ENCODE data around the gene RAB8A.

RAB8A gene

DNA sequence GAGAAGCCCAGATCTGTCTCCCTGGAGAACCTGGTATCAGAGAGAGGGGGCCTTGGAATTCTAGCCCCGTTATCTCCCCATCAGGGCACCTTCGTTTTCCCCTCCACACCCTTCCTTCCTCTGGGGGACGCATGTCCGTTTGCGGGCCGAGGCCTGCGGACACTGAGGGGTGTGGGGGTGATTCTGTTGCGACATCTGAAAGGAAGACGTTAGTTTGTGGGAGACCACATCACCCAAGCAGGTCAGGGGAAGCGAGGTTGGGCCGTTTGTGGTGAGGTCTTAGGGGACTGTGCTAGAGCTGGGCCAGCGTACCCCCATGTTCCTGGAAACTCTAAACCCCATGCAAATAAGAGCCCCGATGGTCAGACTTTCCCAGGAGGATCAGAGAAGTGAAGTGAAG, 28.1 kb downstream of the RAB8A start:
- Mint-ChIP-seq H3K27me3 (no peaks in the 10 kb centered on the region), H3K36me3 (peaks cover 21% of the 10 kb centered on the region), H3K9me3 (peaks cover 9% of the 10 kb centered on the region), H3K27ac (peak overlapping the region; percentile 100), H3K4me1 (peaks cover 73% of the 10 kb centered on the region), H3K4me3 (peak overlapping the region; percentile 30)
- peak; percentile 4 for ATAC-seq

DNA sequence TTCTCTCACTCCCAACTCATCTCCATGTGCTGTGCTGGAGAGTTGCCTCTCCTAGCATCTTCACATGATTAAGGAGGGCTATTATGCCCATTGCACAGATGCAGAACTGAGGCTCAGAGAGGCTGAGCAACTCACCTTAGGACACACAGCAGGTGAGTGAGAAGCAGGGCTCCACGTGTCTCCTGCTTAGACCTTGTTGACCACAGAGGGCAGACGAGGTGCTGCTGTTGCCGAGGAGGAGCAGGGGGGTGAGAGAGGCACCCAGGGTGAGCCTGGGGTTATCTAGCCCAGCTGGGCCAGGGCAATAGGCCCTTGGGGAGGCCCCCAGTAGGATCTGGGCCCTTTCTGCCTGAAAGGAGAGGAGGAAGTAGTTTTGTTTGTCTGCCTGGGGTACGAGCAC, 29.4 kb downstream of the RAB8A start:
- Mint-ChIP-seq H3K36me3 (peaks cover 27% of the 10 kb centered on the region), H3K4me1 (peaks cover 72% of the 10 kb centered on the region), H3K4me3 (peak overlapping the region; percentile 43)

DNA sequence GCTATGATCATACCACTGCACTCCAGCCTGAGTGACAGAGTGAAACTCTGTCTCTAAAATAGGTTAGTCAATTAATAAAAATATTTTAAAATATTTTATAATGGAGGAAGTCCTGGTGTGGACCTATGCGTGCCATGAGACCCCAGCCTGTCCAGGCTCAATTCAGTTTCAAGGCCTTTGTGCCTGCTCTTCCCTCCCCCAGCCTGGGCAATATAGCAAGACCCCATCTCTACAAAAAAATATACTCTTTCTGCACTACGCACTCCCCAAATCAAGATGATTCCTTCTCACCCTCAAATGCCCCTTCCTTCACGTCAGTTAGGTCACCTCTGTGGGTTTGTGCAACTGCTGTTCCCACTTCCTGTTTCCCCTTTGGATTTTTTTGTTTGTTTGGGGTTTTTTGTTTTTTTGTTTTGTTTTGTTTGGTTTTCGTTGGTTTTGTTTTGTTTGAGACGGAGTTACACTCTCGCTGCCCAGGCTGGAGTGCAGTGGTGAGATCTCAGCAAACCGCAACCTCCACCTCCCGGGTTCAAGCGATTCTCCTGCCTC, 30.4 kb downstream of the RAB8A start:
- peak overlapping the region; percentile 100 for H3K27ac Mint-ChIP-seq
- no peak for ATAC-seq
- H3K27me3 Mint-ChIP-seq, result no peaks in the 10 kb centered on the region
- peak overlapping the region; percentile 1 for H3K4me3 Mint-ChIP-seq
- H3K9me3 Mint-ChIP-seq, result peaks cover 5% of the 10 kb centered on the region
- H3K4me1 Mint-ChIP-seq, result peaks cover 68% of the 10 kb centered on the region
- peaks cover 33% of the 10 kb centered on the region for H3K36me3 Mint-ChIP-seq

More for the DNA sequence above, 29.4 kb downstream of the RAB8A start:
- peak; percentile 87 for ATAC-seq
- peaks cover 9% of the 10 kb centered on the region for H3K9me3 Mint-ChIP-seq
- peak overlapping the region; percentile 100 for H3K27ac Mint-ChIP-seq
- no peaks in the 10 kb centered on the region for H3K27me3 Mint-ChIP-seq

DNA sequence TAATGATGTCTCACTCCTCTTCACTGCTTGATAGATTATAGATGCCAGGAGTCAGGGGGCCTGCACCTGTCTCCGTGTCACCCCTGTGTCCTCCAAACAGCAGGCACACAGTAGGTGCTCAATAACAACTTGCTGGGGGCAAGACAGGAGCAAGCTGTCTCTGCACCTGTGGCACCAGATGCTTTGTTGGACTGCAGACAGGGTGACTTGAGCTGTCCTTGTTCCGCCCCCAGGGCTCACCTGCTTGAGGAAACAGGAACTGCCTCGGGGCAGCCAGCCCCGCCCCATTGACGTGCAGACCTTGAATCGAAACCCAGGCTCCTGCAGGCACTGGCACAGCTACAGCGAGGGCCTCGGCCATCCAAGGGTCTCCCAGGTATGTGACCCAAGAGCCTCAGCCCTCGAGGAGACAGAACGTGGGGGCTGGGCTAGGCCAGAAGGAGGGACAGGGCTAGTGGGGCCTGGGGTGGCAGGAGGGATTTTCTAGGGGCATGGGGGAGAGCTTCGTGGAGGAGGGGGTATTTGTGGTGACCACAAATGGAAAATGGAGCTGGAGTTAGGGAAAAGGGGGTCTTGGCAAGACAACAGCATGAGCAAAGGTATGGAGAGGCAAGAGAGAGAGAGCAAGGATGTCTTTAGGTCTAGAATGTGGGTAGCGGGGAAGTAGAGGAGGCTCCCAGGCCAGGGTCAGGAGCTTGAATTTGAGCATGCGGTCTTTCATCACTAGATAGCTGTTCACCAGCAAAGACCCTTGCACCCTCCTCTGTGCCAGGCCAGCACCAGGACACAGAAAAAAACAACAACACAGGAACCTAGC, 31.9 kb downstream of the RAB8A start, which contains the start of gene HSH2D:
HSH2D (plus strand) TSS at position 287 of the 817 bp plus-strand sequence. CDS start 5,066 bp downstream, outside the sequence.
- H3K36me3 Mint-ChIP-seq, result peaks cover 34% of the 10 kb centered on the region
- H3K9me3 Mint-ChIP-seq, result peaks cover 5% of the 10 kb centered on the region
- H3K27ac Mint-ChIP-seq, result peak within 1 kb of the TSS; percentile 100
- H3K27me3 Mint-ChIP-seq, result no peaks in the 10 kb centered on the region
- ATAC-seq, result peak; percentile 90
- H3K4me1 Mint-ChIP-seq, result peaks cover 67% of the 10 kb centered on the region
- H3K4me3 Mint-ChIP-seq, result peak within 1 kb of the TSS; percentile 99

DNA sequence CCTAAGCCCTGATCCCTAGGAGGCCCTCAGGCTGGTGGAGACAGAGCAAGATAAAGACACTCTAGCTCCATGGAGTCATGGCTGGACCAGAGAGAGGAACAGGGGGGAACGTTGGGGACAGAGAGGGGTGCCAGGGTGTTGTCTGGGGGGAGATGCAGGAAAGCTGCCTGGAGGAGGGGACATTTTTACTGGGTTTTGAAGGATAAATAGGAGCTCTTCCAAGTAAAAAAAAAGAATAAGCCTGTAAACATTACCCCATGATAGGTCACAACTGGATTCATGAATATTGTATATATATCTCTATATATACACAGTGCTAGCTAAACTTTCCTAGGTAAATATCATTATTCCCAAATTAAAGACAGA, 32.5 kb downstream of the RAB8A start:
- ATAC-seq, result no peak
- H3K27ac Mint-ChIP-seq, result peak overlapping the region; percentile 100
- H3K9me3 Mint-ChIP-seq, result peaks cover 5% of the 10 kb centered on the region
- H3K27me3 Mint-ChIP-seq, result no peaks in the 10 kb centered on the region
- H3K4me3 Mint-ChIP-seq, result peak overlapping the region; percentile 99
- peaks cover 40% of the 10 kb centered on the region for H3K36me3 Mint-ChIP-seq
- H3K4me1 Mint-ChIP-seq, result peaks cover 67% of the 10 kb centered on the region

DNA sequence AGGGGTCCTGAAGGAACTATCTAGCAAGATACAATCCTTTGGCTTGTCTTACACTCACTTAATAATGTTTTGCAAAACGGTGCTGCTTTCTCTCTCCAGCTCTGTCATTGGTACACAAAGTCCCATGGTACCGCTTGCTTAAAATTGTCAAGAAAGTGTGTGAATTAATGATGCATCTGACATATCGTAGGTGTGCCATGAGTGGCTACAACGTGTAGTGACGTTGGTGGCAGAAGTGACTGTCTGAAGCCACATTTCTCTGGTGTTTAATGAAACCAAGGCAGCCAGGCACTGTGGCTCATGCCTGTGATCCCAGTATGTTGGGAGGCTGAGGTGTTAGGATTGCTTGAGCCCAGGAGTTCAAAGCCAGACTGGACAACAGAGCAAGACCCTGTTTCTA, 34.4 kb downstream of the RAB8A start:
- Mint-ChIP-seq H3K4me3 (peak overlapping the region; percentile 99), H3K36me3 (peaks cover 48% of the 10 kb centered on the region), H3K9me3 (peaks cover 5% of the 10 kb centered on the region), H3K4me1 (peaks cover 58% of the 10 kb centered on the region), H3K27me3 (no peaks in the 10 kb centered on the region), H3K27ac (peak overlapping the region; percentile 100)
- ATAC-seq, result no peak

DNA sequence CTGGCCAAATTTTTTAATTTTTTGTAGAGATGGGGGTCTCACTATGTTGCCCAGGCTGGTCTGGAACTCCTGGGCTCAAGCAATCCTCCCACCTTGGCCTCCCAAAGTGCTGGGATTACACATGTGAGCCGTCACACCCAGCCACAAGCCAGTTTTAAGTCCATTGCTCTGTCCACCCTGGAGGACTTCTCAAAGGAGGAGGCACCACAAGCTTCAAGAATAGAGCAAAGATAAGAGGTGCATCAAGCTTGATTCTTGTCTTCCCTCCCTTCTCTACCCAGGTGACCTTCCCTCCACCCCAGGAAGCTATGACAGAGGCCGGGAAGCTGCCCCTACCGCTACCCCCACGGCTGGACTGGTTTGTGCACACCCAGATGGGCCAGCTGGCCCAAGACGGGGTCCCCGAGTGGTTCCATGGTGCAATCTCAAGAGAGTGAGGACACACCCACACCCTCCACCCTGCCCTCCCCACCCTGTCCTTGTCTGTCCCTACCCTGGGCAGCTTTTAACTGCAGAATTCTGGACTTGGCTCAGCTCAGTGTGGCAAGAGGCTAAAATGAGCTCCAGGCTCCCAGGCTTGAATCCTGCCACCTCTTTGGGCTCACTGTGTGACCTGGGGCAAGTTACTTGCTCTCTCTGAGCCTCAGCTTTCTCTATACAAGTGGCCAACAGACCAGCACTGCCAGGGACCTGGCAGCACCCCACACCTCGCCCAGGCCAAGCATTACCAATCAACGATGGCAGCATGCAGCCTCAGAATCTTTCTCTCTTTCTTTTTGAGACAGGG, 36.9 kb downstream of the RAB8A start:
- H3K36me3 Mint-ChIP-seq, result peaks cover 67% of the 10 kb centered on the region
- H3K9me3 Mint-ChIP-seq, result no peaks in the 10 kb centered on the region
- peak overlapping the region; percentile 85 for H3K27ac Mint-ChIP-seq
- H3K27me3 Mint-ChIP-seq, result no peaks in the 10 kb centered on the region
- peaks cover 55% of the 10 kb centered on the region for H3K4me1 Mint-ChIP-seq
- peak overlapping the region; percentile 70 for H3K4me3 Mint-ChIP-seq
- no peak for ATAC-seq

DNA sequence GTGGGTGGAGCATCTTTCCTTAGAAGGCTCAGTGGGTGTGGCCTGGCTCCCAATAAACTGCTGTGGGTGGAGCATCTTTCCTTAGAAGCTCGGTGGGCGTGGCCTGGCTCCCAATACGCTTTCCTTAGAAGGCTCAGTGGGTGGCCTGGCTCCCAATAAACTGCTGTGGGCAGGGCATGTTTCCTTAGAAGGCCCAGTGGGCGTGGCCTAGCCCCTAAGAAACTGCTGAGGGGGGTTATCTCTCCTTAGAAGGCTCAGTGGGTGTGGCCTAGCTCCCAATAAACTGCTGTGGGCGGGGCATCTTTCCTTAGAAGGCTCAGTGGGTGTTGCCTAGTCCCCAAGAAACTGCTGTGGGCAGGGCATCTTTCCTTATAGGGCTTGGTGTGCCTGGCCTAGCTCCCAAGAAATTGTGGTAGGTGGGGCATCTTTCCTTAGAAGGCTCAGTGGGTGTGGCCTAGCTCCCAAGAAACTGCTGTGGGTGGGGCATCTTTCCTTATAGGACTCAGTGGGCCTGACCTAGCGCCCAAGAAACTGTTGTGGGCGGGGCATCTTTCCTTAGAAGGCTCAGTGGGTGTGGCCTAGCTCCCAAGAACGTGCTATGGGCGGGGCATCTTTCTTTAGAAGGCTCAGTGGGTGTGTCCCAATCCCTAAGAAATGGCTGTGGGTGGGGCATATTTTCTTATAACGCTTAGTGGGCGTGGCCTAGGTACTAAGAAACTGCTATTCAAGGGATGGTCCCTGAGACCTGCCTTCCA, 42.1 kb downstream of the RAB8A start:
- no peak overlapping the region for H3K4me3 Mint-ChIP-seq
- no peak for ATAC-seq
- H3K4me1 Mint-ChIP-seq, result peaks cover 69% of the 10 kb centered on the region
- H3K27ac Mint-ChIP-seq, result peak overlapping the region; percentile 49
- peaks cover 83% of the 10 kb centered on the region for H3K36me3 Mint-ChIP-seq
- no peaks in the 10 kb centered on the region for H3K9me3 Mint-ChIP-seq
- H3K27me3 Mint-ChIP-seq, result no peaks in the 10 kb centered on the region

DNA sequence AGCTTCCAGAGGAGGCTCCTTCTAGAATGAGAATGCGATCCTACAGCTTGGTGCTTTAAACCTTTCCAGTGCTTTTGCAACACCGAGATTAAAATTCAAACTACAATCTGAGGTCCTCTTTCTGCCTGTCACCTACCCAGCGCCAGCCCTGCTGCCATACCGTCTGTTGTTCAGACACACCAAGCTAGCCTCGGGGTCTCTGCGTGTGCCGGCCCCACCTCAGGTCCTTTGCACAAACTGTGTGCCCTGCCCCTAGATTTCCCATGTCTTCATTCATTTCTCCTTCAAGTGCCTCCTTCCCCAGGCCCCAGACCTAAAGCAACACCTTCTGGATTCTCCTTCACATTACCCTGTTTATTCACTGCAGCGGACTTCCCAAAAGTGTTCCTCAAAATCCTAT, 42.9 kb downstream of the RAB8A start:
- Mint-ChIP-seq H3K4me3 (peak overlapping the region; percentile 3), H3K9me3 (no peaks in the 10 kb centered on the region), H3K27me3 (no peaks in the 10 kb centered on the region), H3K27ac (peak overlapping the region; percentile 56), H3K4me1 (peaks cover 63% of the 10 kb centered on the region), H3K36me3 (peaks cover 75% of the 10 kb centered on the region)
- ATAC-seq, result no peak

DNA sequence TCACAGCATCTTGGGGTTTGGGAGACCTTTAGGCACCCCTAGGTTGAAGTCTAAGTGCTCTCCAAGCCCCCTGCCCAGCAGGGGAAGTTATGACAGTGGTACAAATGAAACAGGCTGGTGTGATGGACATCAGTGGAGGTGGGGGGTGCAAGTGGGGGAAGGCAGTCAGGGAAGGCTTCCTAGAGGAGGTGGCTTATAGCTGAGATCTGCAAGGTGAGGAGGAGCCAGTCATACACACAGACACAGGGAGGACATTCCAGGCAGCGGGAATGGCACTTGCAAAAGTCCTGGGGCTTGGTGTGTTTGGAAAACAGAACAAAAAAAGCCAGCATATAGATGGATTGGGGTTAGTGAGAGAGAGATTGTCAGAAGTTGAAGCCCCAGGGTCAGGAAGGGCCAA, 43.4 kb downstream of the RAB8A start:
- Mint-ChIP-seq H3K9me3 (no peaks in the 10 kb centered on the region), H3K27ac (peak overlapping the region; percentile 56), H3K27me3 (no peaks in the 10 kb centered on the region), H3K36me3 (peaks cover 74% of the 10 kb centered on the region), H3K4me1 (peaks cover 61% of the 10 kb centered on the region), H3K4me3 (peak overlapping the region; percentile 47)
- ATAC-seq, result no peak

DNA sequence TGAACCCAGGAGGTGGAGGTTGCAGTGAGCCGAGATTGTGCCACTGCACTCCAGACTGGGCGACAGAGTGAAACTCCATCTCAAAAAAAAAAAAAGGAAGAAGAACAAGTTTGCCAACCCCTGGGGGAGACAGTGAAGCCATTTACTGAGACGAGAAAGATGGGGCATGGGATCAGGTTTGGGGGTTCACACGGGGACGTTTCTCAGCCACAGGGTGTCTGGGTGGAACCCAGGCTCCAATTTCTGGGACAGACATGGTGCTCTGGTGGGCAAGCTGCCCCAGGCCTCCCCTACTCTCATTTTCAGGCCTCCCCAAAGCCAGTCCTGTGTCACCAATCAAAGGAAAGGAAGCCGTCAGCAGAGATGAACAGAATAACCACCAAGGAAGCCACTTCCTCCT, 45.2 kb downstream of the RAB8A start:
- Mint-ChIP-seq H3K9me3 (no peaks in the 10 kb centered on the region), H3K27me3 (no peaks in the 10 kb centered on the region), H3K27ac (peak overlapping the region; percentile 56), H3K4me3 (no peak overlapping the region), H3K4me1 (peaks cover 66% of the 10 kb centered on the region), H3K36me3 (peaks cover 63% of the 10 kb centered on the region)
- ATAC-seq, result no peak

DNA sequence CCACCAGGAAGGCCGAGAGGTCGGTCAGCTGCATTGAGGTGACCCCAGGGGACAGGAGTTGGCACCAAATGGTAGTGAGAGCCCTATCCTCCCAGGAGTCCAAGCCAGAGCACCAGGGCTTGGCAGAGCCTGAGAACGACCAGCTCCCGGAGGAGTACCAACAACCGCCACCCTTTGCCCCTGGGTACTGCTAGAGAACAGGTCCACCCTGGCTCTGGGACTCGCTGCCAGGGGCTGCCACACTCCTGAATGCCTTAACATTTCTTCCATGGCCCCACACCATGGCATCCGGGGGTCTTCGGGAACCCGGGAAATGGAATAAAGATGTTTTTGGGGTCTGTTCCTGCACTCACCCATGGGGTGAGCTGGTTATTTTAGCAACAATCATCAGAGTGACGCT, 45.9 kb downstream of the RAB8A start:
- Mint-ChIP-seq H3K27me3 (no peaks in the 10 kb centered on the region), H3K9me3 (no peaks in the 10 kb centered on the region), H3K36me3 (peaks cover 56% of the 10 kb centered on the region), H3K4me3 (no peak overlapping the region), H3K27ac (peak overlapping the region; percentile 56), H3K4me1 (peaks cover 63% of the 10 kb centered on the region)
- no peak for ATAC-seq

DNA sequence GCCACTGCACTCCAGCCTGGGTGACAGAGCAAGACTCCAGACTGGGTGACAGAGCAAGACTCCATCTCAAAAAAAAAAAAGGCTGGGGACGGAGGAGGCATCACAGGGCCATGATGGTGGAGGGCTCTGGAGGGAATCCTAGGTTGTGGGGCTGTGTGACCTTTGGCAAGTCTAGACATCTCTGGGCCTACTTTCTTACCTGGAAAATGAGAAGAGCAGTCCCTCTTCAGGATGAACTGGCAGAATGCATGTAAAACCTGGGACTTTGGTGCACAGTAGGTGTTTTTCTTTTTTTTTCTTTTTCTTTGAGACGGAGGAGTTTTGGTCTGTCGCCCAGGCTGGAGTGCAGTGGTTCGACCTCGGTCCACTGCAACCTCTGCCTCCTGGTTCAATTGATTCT, 48.0 kb downstream of the RAB8A start:
- no peaks in the 10 kb centered on the region for H3K27me3 Mint-ChIP-seq
- H3K9me3 Mint-ChIP-seq, result no peaks in the 10 kb centered on the region
- H3K27ac Mint-ChIP-seq, result no peak overlapping the region
- H3K4me3 Mint-ChIP-seq, result no peak overlapping the region
- no peak for ATAC-seq
- H3K4me1 Mint-ChIP-seq, result peaks cover 43% of the 10 kb centered on the region
- peaks cover 36% of the 10 kb centered on the region for H3K36me3 Mint-ChIP-seq

DNA sequence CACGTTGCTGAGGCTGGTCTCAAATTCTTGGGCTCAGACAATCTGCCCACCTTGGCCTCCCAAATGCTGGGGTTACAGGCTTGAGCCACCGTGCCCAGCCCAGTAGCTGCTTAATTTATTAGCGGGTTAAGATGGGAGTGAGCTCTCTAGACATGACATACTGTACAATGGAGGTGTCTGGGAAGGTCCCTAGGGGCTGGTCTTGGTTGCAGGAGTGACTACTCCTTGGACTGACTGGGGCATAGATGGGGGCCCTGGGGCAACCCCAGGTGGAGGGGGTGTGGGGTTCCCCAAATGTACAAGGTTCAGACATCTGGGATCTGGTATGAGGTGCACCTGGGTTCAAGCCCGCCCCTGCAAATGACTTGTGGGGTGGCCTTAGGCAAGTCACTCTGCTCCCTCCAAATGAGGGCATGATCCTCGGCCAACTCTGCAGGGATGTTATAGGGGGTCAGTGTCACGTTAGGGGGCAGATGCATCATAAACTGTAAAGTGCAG, 48.8 kb downstream of the RAB8A start:
- Mint-ChIP-seq H3K4me1 (peaks cover 34% of the 10 kb centered on the region), H3K27ac (peak overlapping the region; percentile 46), H3K9me3 (no peaks in the 10 kb centered on the region), H3K27me3 (no peaks in the 10 kb centered on the region), H3K36me3 (peaks cover 27% of the 10 kb centered on the region), H3K4me3 (no peak overlapping the region)
- ATAC-seq, result peak; percentile 49

Data from stimulated activated memory B cell treated with anti-CD40 and anti-IgM and Interleukin-4, amounts not matched to agents 10 μg/mL and 1 μg/mL and 100 μg/mL, for 72 hours (primary cell).